GM23338 (cell line): ENCODE data around the gene RAB8B. TPM values are rescaled to one million over a fixed set of nuclear protein-coding genes. Genes with fewer than 3 reads are reported as not detected.

Experiments used
- ATAC-seq: fragments of 200-7000 bp; cut with Tn5 transposase; 3 replicates; pipeline ENCODE4 v1.9.1; 2020
- DNase-seq: peaks from one replicate; pipeline ENCODE4 v3.0.0-alpha.2; 2015; ENCODE audit warnings: low spot score
- H2AFZ ChIP-seq: fragments of 200-600 bp; sonication (generic); 2 replicates; pipeline ENCODE4 v1.8.0; 2016; ENCODE audit warnings: antibody characterized with exemption, mild to moderate bottlenecking, moderate library complexity
- H3F3A ChIP-seq: fragments of 200-600 bp; sonication (generic); replicated peaks from 2 replicates; pipeline ENCODE4 v1.8.0; 2017; ENCODE audit warnings: antibody characterized with exemption, mixed run types, low read depth
- H3K27ac ChIP-seq: fragments of 200-600 bp; sonication (generic); 2 replicates; pipeline ENCODE4 v1.6.1; 2016; ENCODE audit warnings: low read depth
- H3K27me3 ChIP-seq: fragments of 200-600 bp; sonication (generic); 2 replicates; pipeline ENCODE4 v1.8.0; 2016; ENCODE audit warnings: mild to moderate bottlenecking, mixed run types, moderate library complexity; ENCODE audit not compliant: insufficient read depth
- H3K36me3 ChIP-seq: fragments of 200-600 bp; sonication (generic); 2 replicates; pipeline ENCODE4 v1.8.0; 2016; ENCODE audit warnings: mild to moderate bottlenecking; ENCODE audit not compliant: insufficient read depth
- H3K4me1 ChIP-seq: fragments of 200-600 bp; sonication (generic); 2 replicates; pipeline ENCODE4 v1.8.0; 2016; ENCODE audit warnings: mild to moderate bottlenecking, moderate library complexity; ENCODE audit not compliant: insufficient read depth
- H3K4me2 ChIP-seq: fragments of 200-600 bp; sonication (generic); 2 replicates; pipeline ENCODE4 v1.7.1; 2017; ENCODE audit warnings: mixed run types
- H3K4me3 ChIP-seq: fragments of 200-600 bp; sonication (generic); 2 replicates; pipeline ENCODE4 v1.6.1; 2016; ENCODE audit warnings: mixed run types
- H3K79me2 ChIP-seq: fragments of 200-600 bp; sonication (generic); replicated peaks from 2 replicates; pipeline ENCODE4 v1.8.0; 2017; ENCODE audit warnings: mild to moderate bottlenecking; ENCODE audit not compliant: insufficient read depth
- H3K9me2 ChIP-seq: fragments of 200-600 bp; sonication (generic); 2 replicates; pipeline ENCODE4 v1.8.0; 2017; ENCODE audit not compliant: insufficient read depth
- H4K20me1 ChIP-seq: fragments of 200-600 bp; sonication (generic); replicated peaks from 2 replicates; pipeline ENCODE4 v1.8.0; 2017; ENCODE audit warnings: mild to moderate bottlenecking; ENCODE audit not compliant: insufficient read depth
- H3K27ac Mint-ChIP-seq: 2 replicates; pipeline ENCODE4 v1.8.0; 2020; ENCODE audit warnings: inconsistent platforms, mild to moderate bottlenecking, moderate library complexity, mixed read lengths
- H3K27me3 Mint-ChIP-seq: 3 replicates; pipeline ENCODE4 v1.8.0; 2022; ENCODE audit warnings: low read depth, mild to moderate bottlenecking, moderate library complexity, mixed read lengths, inconsistent platforms; ENCODE audit not compliant: insufficient read depth, poor library complexity
- H3K36me3 Mint-ChIP-seq: 3 replicates; pipeline ENCODE4 v1.8.0; 2021; ENCODE audit warnings: low read depth, mild to moderate bottlenecking, inconsistent platforms, moderate library complexity, mixed read lengths
- H3K4me1 Mint-ChIP-seq: 3 replicates; pipeline ENCODE4 v1.8.0; 2020; ENCODE audit warnings: mild to moderate bottlenecking, inconsistent platforms, mixed read lengths
- H3K4me3 Mint-ChIP-seq: 3 replicates; pipeline ENCODE4 v1.8.0; 2021; ENCODE audit warnings: moderate library complexity, mild to moderate bottlenecking, inconsistent platforms, mixed read lengths
- H3K9me3 Mint-ChIP-seq: 3 replicates; pipeline ENCODE4 v1.8.0; 2020; ENCODE audit warnings: moderate library complexity, mild to moderate bottlenecking, inconsistent platforms, mixed read lengths
- CTCF ChIP-seq, 2 experiments: fragments of 200-600 bp in 1 of 2; sonication (generic) in 1 of 2; conservative IDR thresholded peaks; 2 replicates each; pipeline versions ENCODE4 v1.5.1 to v1.6.1; 2016 to 2017; ENCODE audit warnings: antibody characterized with exemption in 2 of 2, low read depth in 2 of 2, mild to moderate bottlenecking in 2 of 2, moderate library complexity in 1 of 2
- ETS1 ChIP-seq: IDR thresholded peaks from 2 replicates; pipeline ENCODE4 v1.6.1; 2016; ENCODE audit warnings: antibody characterized with exemption
- JUNB ChIP-seq: IDR thresholded peaks from one replicate; pipeline ENCODE4 v1.6.1; 2016; ENCODE audit warnings: antibody characterized with exemption; ENCODE audit not compliant: unreplicated experiment
- STAT1 ChIP-seq: IDR thresholded peaks from one replicate; pipeline ENCODE4 v1.6.1; 2016; ENCODE audit warnings: antibody characterized with exemption; ENCODE audit not compliant: unreplicated experiment
- ZNF114 ChIP-seq: fragments of 250-450 bp; sonication (Bioruptor Pico); IDR thresholded peaks from 2 replicates; pipeline ENCODE4 v1.5.0; 2020; ENCODE audit warnings: mild to moderate bottlenecking, moderate library complexity
- ZNF462 ChIP-seq: fragments of 250-450 bp; sonication (Bioruptor Pico); IDR thresholded peaks from 2 replicates; pipeline ENCODE4 v1.5.0; 2020; ENCODE audit warnings: mild to moderate bottlenecking, moderate library complexity
- polyA plus RNA-seq: library from polyadenylated mRNA; unstranded; fragments of >200 nt; fragmentation: Nextera tagmentation; extraction: Ambion mirVana; gene quantifications from 2 replicates; pipeline ENCODE4 v1.2.1, GENCODE V29; 2016
- total RNA-seq: library from RNA; depleted of rRNA; stranded (reverse); fragments of >200 nt; shearing (Covaris generic); gene quantifications from 2 replicates; pipeline ENCODE4 v1.2.3, GENCODE V29; 2014

The RAB8B gene
- total and polyA plus RNA-seq, 2 experiments from 2014 or later = 23.2 to 41.7 TPM

- ATAC-seq (no peak), DNase-seq (no peak)
- Mint-ChIP-seq H3K27ac (no peak overlapping the region), H3K4me1 (no peaks in the 10 kb centered on the region), H3K9me3 (no peaks in the 10 kb centered on the region; the same call in 2 of the 3 replicates), H3K27me3 (peaks cover 3% of the 10 kb centered on the region), H3K4me3 (no peak overlapping the region), H3K36me3 (peaks cover 7% of the 10 kb centered on the region; the same call in 2 of the 3 replicates)
- H3K4me2 ChIP-seq = no peak overlapping the region
- no peak overlapping the region for H2AFZ ChIP-seq
- no peaks in the 10 kb centered on the region for H3K79me2 ChIP-seq
- no peaks in the 10 kb centered on the region for H3K27me3 ChIP-seq
- H3K36me3 ChIP-seq = no peaks in the 10 kb centered on the region
- no peaks in the 10 kb centered on the region for H4K20me1 ChIP-seq
- 0 out of 2 replicates have a peak, but pooled peaks cover 3% of the 10 kb centered on the region for H3K9me2 ChIP-seq
- TF ChIP-seq STAT1 (no peak), JUNB (no peak), CTCF (conservative IDR thresholded peaks at IDR 0.05; ENCODE audit: low read depth in 2 of 2) (no peak), ZNF462 (CRISPR knock-in tag) (no peak), ZNF114 (no peak), ETS1 (no peak)
- H3K4me3 ChIP-seq = no peak overlapping the region
- no peaks in the 10 kb centered on the region for H3F3A ChIP-seq
- H3K4me1 ChIP-seq = no peaks in the 10 kb centered on the region
- no peak overlapping the region for H3K27ac ChIP-seq
Measured at GRCh38 chr15:63145426-63145825, 44.0 kb upstream of the RAB8B start.
